GM18868 (cell line): Measurements from ENCODE around the gene CCDC144A.
"Not testable (repeated sequence)": the region's sequence is repeated elsewhere in the genome, so short reads cannot be mapped to it uniquely, and the experiment has no call there.

Experiments
- ATAC-seq: cut with Tn5 transposase; IDR thresholded peaks from one replicate; pipeline ENCODE4 v1.9.1; 2021; ENCODE audit warnings: mild to moderate bottlenecking, moderate library complexity; ENCODE audit not compliant: unreplicated experiment

Gene CCDC144A

DNA sequence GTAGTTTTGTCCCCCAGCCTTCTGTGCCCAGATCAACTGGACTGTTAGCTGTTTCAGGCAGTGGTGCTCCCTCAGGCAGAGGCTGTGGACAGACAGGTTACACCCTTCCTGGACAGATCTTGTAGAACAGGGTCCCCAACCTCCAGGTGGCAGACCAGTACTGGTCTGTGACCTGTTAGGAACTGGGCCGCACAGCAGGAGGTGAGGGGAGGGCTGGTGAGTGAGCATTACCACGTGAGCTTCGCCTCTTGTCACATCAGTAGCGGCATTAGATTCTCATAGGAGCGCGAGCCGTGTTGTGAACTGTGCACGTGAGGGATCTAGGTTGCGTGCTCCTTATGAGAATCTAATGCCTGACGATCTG lies 61.9 kb downstream of the CCDC144A start:
- not testable (repeated sequence) for ATAC-seq

DNA sequence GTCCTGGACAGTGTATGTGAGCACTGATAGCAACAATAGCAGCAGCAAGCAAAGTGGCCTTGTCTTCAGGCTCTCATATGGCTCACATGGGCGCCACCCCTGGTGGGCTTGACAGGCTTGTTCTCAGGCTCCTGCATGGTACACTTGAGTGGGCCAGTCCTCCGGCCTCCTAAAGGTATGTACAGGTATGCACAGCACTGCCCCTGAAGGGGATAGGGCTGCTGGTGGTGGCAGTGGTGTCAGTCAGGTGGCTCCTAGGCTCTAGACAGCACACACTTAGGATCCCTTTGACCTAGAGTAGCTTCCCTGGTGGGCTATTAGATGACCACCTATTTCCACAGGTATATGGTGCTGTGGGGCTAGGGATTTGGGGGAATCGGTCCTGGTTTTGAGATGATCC lies 67.5 kb downstream of the CCDC144A start:
- ATAC-seq: not testable (repeated sequence)

DNA sequence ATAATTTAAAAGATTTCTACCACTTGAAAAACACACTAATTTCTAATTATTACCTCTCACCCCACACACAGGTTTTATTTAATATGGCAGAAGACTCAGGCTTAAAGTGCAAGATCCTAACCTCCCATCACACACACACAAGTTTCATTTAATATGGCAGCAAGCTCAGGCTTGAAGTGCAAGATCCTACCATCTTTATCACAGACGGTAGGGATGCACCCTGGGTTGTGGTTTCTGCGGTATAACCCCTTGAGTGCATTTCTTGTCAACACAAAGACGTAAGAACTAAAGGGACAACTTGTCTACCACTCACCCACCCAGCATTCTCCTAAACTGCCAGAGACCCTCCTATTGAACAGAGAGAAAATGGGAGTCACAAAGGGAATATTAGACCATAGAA lies 68.1 kb downstream of the CCDC144A start:
- ATAC-seq: not testable (repeated sequence)

DNA sequence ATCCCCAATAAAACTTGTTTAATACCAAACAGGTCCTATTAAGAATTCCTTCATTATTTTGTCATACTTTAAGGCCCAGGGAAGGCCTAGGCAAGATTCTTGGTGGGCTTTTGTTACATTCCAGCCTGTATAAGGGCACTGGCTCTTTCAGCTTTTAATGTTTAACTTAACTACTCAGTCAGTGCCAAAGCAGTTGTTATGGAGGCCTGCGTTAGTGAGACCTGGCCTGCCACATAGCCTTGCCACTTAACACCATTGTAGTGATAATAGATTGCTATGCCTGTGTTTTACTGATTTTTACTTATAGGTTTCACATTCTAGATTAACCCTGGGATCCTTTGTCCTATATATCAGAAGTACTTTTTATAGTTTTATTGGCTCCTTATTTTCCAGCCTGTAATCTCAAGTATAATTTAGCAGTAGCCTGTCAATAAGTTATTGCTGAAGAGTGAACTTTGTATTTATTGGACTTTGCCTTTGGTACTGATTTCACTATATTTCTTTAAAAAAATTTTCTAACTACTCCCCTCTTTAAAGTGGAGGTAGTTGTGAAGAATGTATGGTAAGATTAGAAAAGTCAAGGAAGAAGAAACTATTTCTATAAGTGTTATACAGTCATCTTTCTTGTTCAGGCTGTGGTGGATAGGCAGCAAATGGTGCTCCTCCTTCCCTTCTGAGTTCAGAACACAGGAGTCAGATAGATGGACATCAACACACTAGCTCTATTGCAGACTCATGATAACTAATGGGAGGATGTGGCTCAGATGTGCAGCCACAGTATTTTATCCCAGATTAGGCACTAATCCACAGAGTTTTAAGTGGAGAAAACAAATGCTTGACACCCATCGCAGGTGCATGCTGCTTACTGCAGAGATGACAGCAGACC lies 78.5 kb downstream of the CCDC144A start:
- not testable (repeated sequence) for ATAC-seq

GRCh38 chr17:16772394-16773145 lies 82.5 kb downstream of the CCDC144A start:
- not testable (repeated sequence) for ATAC-seq

- not testable (repeated sequence) for ATAC-seq
These were observed 83.1 kb downstream of the CCDC144A start for GRCh38 chr17:16773146-16773522.

GRCh38 chr17:16787851-16788250 lies 97.8 kb downstream of the CCDC144A start:
- ATAC-seq: not testable (repeated sequence)

- ATAC-seq: not testable (repeated sequence)
These were observed 99.0 kb downstream of the CCDC144A start for GRCh38 chr17:16788889-16789536.

- not testable (repeated sequence) for ATAC-seq
These were observed 99.6 kb downstream of the CCDC144A start for GRCh38 chr17:16789622-16790021.

DNA sequence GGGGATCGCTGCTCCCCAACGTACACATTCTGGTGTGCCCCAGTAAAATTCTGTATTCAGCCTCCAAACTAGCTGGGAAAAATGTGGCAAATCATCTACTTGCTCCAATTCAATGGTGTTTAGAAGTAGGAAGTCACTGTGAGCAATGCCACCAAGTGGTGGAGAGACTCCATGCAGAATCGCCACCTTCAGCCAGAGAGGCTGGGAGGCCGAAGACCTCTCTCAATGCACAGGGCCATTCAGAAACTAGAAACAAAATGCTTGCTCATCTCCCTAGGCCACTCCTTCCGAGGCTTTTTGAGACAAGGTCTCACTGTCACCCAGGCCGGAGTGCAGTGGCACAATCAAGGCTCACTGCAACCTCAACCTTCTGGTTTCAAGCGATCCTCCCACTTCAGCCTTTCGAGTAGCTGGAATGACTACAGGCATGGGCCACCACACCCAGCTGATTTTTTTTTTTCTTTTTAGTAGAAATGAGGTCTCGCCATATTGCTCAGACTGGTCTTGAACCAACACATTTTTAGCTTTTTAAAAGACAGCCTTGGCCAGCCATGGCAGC lies 100.4 kb downstream of the CCDC144A start:
- ATAC-seq: not testable (repeated sequence)

GRCh38 chr17:16794215-16794614 lies 104.2 kb downstream of the CCDC144A start:
- ATAC-seq: not testable (repeated sequence)

- not testable (repeated sequence) for ATAC-seq
These were observed 105.9 kb downstream of the CCDC144A start for GRCh38 chr17:16795894-16796293.

DNA sequence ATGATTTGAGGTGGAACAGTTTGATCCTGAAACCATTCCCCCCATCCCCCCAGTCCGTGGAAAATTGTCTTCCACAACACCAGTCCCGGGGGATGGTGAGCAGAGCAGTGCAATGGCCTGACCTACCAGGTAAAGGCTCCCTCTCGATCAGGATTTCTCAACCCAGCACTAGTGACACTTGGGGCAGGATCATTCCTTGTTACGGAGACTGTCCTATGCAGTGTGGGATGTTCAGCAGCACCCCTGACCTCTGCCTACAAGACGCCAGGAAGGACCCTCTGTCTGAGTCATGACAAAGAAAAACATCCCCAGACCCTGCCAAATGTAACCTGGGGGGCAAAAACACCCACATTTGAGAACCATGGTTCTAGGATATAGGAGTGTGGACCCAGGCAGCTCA lies 114.8 kb downstream of the CCDC144A start:
- ATAC-seq: not testable (repeated sequence)

GRCh38 chr17:16806599-16806998 lies 116.6 kb downstream of the CCDC144A start:
- not testable (repeated sequence) for ATAC-seq

DNA sequence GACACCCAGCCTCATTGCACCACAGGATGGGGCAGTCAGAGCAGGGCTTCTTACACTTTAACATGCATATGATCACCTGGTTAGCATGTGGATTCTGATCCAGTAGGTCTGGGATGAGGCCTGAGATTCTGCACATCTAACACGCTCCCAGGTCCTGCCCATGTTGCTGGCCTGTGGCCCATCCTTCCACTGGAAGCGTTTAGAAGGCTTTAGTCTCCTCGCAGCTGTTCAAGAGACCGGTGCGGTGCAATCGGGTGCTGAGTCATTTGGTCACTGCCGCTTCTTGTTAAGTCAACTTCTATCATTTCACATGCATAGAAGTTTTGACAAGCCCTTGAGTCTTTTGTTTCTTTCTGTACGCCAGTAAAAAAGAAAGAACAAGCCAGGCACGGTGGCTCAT lies 117.6 kb downstream of the CCDC144A start:
- not testable (repeated sequence) for ATAC-seq

DNA sequence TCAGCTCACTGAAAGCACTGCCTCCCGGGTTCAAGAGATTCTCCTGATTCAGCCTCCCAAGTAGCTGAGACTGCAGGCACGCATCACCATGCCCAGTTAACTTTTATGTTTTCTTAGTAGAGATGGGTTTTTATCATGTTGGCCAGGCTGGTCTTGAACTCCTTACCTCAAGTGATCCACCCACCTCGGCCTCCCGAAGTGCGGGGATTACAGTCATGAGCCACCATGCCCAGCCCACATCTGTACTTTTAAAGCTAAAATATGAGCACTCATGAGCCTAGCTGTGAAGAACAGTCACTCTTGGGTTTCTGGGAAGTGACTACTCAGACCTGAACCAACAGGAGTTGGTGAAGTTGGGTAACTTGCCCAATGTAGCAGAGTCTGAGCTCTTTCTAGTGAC lies 120.2 kb downstream of the CCDC144A start:
- ATAC-seq: not testable (repeated sequence)

DNA sequence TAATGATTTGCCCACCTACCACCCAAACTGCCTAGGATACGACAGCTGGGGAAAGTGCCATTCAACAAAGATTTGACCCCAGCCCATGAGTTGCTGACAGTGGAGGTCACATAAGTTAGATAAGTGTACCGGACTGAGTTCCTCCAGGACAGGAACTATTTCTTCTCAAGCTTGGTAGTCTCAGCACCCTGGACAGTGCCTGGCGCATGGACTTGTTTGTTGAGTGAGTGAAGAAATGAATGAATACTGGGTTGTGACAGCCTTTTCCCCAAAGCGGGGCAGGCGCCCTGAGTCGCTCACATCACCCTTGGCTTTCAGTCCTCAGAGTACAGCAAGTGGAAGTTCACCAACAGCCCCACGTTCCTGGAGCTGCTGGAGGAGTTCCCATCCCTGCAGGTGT lies 122.1 kb downstream of the CCDC144A start:
- ATAC-seq: not testable (repeated sequence)

DNA sequence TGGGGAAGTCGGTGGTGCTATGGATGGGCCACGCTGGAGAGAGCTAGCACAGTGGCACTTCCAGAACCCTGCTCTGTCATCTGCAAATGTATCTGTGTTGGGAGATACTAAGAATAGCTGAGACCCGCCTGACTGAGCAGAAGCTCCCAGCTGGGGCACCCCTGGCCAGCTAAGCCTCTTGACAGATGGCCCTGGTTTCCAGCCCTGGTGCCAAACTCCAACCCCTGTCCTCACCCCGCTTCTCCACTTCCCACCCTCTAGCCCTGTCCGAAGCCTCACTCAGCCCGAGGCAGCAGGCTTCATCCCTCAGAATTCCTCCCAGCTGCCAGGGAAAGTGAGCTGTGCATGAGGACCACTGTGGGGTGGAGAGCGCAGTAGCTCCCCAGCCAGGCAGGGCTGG lies 124.4 kb downstream of the CCDC144A start:
- ATAC-seq: no peak

- no peak for ATAC-seq
These were observed 127.2 kb downstream of the CCDC144A start for GRCh38 chr17:16817201-16817600.

DNA sequence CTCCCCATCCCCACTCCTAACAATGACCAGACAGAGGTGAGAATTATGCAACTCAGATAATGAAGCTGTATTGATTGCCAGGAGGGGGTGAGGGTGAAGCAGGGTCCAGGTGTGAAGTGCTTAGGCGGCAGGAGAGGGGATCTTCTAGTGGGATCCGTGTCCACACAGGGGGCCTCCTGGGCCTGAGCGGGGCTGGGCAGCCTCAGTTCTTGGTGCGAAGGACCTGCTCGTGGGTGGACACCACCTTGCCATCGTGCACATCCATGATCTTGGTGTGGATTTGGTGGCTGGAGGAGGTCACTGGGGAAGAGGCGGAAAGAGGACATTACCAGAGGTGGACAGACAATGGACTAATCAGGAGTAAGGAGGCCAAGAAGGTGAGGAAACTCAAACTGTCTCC lies 127.9 kb downstream of the CCDC144A start:
- ATAC-seq: not testable (repeated sequence)

- ATAC-seq: no peak
These were observed 128.3 kb downstream of the CCDC144A start for GRCh38 chr17:16818340-16818739.
